Measurements from ENCODE around the gene COQ10A. TPM values are rescaled to one million over a fixed set of nuclear protein-coding genes. Genes with fewer than 3 reads are reported as not detected.
"Not testable (repeated sequence)": the region's sequence is repeated elsewhere in the genome, so short reads cannot be mapped to it uniquely, and the experiment has no call there.

COQ10A gene
- total RNA-seq, 1 donor from 2014 or later = 24.8 TPM

GRCh38 chr12:56272468-56272867 is 5.7 kb downstream of the COQ10A start:
- DNase-seq (ENCODE audit: low spot score) (peak; percentile 81), ATAC-seq (peak; percentile 83)

DNA sequence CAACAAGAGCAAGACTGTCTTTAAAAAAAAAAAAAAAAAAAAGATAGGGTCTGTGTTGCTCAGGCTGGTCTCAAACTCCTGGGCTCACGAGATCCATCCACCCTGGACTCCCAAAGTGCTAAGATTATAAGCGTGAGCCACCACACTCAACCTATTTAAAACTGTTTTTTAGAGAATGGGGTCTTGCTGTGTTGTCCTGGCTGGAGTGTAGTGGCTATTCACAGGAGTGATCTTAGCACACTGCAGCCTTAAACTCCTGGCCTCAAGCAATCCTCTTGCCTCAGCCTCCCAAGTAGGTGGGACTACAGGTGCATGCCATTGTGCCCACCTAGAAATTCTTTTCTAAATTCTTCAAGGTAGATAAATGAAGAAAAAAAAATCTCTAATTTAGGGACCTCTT is 7.6 kb downstream of the COQ10A start:
- ATAC-seq = no peak
- no peak for DNase-seq (ENCODE audit: low spot score)

DNA sequence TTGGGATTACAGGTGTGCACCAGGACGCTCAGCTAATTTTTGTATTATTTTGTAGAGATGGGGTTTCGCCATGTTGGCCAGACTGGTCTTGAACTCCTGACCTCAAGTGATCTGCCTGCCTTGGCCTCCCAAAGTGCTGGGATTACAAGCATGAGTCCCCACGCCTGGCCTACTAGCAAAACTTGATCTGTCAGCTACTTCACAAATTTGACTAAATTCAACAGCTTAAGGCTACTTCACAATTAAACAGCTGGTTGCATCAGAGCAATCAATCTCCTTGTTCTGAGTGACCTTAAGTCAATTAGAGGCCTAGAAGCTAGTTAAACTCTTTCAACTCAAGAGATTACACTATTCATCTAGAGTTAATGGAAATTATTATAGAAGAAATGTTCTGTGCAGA is 12.2 kb downstream of the COQ10A start:
- no peak for ATAC-seq
- DNase-seq (ENCODE audit: low spot score) = no peak

- DNase-seq (ENCODE audit: low spot score) (peak; percentile 76), ATAC-seq (peak; percentile 86)
Measured at GRCh38 chr12:56280849-56281248, 14.1 kb downstream of the COQ10A start.

DNA sequence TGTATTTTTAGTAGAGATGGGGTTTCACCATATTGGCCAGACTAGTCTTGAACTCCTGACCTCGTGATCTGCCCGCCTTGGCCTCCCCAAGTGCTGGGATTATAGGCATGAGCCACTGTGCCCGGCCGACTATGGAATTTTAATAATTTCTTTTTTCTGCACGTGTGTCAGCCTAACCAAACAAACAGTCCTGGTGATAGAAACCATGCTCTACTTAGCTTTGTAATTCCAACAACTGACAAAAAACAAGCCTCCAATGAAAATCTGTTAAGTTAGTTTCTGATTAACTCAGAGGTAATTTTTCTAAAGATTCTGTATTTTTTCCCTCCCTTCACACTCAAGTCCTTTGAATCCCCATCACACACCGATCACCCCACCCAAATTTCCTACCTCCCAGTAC is 15.3 kb downstream of the COQ10A start:
- DNase-seq (ENCODE audit: low spot score) = no peak
- no peak for ATAC-seq

DNA sequence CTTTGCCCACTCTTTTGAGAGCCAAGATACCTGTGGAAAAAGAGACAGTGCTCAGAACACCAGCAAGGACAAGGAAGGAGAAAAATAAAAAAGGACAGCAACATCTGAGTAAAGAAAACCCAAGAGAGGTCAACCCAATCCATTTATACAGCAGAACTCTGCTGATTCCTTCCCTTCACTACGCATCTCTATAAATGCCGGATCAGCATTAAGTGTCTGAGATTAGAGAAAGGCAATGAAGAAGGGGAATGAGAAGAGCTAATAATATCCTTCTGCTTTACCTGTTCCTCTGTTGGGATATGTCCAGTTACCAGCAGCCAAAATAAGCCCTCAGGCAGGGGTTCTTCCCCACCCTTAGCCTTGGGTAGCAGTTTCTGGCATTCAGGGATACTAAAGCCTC is 15.8 kb downstream of the COQ10A start:
- DNase-seq (ENCODE audit: low spot score) = no peak
- no peak for ATAC-seq

GRCh38 chr12:56284263-56284662 is 17.5 kb downstream of the COQ10A start:
- not testable (repeated sequence) for ATAC-seq; DNase-seq (ENCODE audit: low spot score)

- ATAC-seq (peak; percentile 14), DNase-seq (ENCODE audit: low spot score) (no peak)
Measured at GRCh38 chr12:56286044-56286830, 19.5 kb downstream of the COQ10A start.

DNA sequence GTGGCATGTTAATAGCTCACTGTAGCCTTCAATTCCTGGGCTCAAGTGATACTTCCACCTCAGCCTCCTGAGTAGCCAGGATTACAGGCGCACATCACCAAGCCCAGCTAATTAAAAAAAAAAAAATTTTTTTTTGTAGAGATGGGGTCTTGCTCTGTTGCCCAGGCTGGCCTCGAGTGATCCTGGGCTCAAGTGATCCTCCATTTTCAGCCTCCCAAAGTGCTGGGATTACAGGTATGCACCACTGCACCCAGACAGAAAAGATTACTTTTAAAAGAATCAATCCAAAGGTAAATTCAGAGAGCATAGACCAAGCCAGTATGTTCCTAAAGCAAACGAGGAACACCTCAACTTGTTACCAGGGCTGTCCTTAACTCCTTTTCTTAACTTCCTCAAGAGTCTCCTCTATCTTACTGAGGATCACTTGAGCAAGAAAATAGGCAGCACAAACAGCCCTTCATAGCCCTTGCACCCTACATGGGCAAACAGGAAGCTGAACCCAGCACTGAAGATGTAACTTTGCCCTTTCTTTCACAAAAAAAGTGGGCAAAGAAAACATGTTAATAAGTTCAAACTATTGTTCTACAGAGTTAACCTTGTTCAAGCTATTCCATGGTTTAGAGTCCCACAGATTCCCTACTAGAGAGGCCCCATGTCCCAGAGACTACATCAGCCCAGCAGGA is 22.1 kb downstream of the COQ10A start:
- no peak for DNase-seq (ENCODE audit: low spot score)
- ATAC-seq = no peak

- peak; percentile 76 for ATAC-seq
Measured at GRCh38 chr12:56293795-56294194, 27.1 kb downstream of the COQ10A start.

DNA sequence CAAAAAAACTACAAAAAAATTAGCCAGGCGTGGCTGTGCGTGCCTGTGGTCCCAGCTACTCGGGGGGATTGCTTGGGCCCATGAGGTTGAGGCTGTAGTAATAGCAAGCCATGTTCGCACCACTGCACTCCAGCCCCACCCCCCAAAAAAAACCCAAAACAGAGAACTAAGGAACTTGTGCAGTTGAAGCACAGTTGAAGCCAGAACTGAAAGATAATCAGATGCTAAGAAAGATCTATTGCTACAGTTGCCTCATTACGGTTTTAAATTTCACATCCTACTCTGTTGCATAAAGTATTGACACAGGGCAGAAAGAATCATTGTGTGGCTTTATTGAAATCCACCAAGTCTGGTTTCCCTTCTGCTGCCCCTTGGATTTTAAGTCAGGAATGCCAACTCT is 29.6 kb downstream of the COQ10A start:
- no peak for ATAC-seq
- no peak for DNase-seq (ENCODE audit: low spot score)

More at GRCh38 chr12:56293795-56294194, 27.1 kb downstream of the COQ10A start:
- DNase-seq (ENCODE audit: low spot score) = no peak

GRCh38 chr12:56297400-56297799 is 30.7 kb downstream of the COQ10A start:
- DNase-seq (ENCODE audit: low spot score) (no peak), ATAC-seq (no peak)

DNA sequence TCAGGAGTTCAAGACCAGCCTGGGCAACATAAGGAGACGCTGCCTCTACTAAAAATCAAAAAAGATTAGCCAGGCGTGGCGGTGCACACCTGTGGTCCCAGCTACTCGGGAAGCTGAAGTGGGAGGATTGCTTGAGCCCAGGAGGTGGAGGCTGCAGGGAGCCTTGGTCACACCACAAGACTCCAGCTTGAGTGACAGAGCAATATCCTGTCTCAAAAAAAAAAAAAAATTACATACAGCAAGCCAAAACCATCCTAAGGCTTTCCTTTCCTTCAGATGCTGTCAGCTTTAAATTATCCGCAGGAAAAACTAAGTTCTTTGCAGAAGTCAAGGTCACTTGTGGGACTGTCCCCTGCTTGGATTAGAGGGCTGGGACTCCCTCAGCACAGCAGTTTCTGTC is 32.1 kb downstream of the COQ10A start:
- DNase-seq (ENCODE audit: low spot score) (no peak), ATAC-seq (no peak)

- DNase-seq (ENCODE audit: low spot score) = no peak
- peak; percentile 1 for ATAC-seq
Measured at GRCh38 chr12:56299308-56299852, 32.6 kb downstream of the COQ10A start.

DNA sequence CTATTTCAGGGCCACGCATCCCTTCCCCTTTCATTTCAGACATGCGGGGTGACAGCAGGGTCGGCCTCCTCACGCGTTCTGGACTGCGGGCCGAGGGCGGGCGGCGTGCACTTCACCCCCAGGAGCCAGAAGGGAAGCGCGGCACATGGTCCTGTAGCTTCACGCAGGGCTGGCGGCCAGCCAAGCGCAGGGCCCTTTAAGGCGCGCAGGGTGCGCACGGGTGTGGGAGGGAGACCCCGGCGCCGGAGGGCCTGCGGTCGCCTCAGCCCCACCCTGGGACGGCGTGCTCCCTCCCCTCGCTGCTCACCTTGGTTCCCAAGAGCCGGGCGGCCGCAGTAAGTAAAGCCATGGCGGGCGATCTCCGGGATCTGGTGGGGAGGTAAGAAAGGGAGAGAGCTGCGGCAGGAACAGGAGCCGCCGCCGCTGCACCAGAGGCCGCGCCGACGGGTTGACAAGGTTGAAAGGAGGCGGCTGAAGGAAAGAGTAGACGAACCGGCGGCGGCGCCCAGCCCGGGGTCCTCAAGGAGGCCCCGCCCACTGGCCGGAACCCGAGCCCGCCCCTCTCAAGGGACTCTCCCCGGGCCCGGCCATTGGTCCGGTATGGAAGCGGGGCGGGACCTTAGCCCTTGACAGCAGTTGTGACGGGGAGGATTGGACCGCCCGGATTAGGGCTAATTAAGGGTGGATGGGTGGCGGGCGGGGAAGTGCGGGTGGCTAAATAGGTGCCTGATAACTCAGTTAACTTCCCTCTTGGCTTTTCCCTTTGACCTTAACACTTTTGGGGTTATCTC is 33.3 kb downstream of the COQ10A start, which contains the start of gene CS:
Gene CS (minus strand): TSS at position 478 of the 791 bp plus-strand sequence. CDS start 129 bp downstream, at position 349.
- ATAC-seq = peak; percentile 87

DNA sequence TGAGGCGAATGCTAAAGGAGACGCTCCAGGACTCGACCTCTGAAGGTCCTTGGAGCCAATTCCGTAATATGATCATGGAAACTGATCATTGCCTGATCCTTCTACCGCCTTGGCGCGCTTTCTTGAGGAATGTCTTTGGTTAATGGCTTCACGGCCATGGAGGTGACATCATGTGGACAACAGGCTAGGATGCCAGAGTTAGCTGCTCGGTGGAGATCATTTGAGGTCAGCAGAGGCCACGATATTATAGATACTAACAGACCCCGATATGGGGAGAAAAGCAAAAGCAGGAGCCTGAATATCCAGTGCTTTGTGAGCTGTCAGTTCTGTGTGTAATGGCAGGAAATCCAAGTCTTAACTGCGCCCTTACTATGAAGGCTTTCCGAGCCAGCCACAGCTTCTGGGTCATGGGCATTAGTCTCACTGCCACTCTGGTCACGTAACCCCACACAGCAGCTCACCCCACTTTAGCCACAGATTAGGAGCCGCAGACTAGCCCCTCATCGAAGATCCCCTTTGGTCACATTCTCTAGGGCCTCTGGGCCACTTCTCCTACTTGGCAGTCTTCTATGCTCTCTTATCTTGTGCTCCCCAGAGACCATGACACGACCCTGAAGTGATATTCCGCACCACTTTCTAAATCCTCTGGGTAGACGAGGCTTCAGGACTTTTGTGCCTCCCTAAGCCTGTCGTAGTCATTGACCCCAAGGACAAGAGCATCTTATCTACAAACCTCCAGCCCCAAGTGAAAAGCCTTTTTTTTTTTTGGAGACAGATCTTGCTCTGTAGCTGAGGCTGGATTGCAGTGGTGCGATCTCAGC is 34.1 kb downstream of the COQ10A start:
- ATAC-seq (peak; percentile 1), DNase-seq (ENCODE audit: low spot score) (no peak)

More for the DNA sequence above, 33.3 kb downstream of the COQ10A start, which contains the start of gene CS:
- DNase-seq (ENCODE audit: low spot score) = peak; percentile 99

DNA sequence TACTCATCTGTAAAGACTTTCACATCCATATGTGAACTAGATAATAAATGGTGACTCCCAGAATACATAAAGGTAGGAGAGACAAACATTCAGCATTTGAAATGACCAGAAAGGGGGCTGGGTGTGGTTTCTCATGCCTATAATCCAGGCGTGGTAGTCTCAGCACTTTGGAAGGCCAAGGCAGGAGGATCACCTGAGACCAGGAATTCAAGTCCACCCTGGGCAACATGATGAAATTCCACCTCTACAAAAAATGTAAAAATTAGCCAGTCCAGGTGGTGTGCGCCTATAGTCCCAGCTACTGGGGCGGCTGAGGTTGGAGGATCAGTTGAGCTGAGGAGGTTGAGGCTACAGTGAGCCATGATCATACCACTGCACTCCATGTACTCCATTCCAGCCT is 37.5 kb downstream of the COQ10A start:
- ATAC-seq (no peak), DNase-seq (ENCODE audit: low spot score) (no peak)

GRCh38 chr12:56304872-56305590 is 38.3 kb downstream of the COQ10A start:
- no peak for ATAC-seq
- DNase-seq (ENCODE audit: low spot score) = no peak

DNA sequence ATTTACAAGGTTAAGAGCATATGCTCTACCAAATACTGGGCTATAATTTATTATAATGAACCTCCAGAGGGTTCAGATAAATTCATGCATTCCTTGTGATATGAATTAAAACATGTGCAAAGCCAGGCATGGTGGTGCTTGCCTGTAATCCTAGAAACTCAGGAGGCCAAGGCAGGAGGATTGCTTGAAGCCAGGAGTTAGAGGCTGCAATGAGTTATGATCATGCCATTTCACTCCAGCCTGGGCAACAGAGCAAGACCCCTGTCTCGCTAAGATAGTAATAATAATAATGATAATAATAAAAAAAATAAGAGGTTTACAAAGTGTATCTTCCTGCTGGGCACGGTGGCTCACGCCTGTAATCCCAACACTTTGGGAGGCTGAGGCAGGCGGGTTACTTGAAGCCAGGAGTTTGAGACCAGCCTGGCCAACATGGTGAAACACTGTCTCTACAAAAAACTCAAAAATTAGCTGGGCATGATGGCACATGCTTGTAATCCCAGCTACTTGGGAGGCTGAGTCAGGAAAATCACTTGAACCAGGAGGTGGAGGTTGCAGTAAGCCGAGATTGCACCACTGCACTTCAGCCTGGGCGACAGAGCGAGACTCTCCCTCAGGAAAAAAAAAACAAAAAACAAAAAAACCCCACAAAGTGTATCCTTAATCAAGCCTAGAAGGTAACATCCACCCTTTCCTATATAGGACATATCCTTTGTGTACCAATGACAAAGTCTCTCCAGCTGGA is 40.7 kb downstream of the COQ10A start:
- ATAC-seq (peak; percentile 40), DNase-seq (ENCODE audit: low spot score) (no peak)
